Ecto neural progenitor cell (in vitro differentiated cells): ENCODE results near the gene EIF4G1.

Experiments used
- DNase-seq: peaks from one replicate; pipeline ENCODE4 v3.0.0-alpha.2; 2018; ENCODE audit warnings: low spot score

The EIF4G1 gene

DNA sequence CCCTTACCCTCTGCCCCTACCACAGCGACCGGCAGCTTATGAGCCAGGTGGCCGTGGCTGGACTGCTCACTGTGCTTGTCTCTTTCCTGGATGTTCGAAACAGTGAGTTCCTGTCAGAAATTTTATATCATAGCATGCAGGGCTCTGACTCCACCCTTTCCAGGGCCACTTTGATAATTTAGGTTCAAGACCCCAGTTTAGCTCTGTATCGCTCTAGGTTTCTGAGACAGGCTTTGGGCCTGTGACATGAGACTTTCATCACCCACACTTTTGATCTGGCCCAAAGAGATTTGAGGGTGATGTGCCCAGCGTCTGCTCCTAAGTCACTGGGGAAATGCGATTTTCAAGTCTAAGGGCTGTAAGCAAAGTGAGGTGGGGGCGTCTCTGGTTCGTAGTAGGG is 6.5 kb upstream of the EIF4G1 start:
- no peak for DNase-seq

DNA sequence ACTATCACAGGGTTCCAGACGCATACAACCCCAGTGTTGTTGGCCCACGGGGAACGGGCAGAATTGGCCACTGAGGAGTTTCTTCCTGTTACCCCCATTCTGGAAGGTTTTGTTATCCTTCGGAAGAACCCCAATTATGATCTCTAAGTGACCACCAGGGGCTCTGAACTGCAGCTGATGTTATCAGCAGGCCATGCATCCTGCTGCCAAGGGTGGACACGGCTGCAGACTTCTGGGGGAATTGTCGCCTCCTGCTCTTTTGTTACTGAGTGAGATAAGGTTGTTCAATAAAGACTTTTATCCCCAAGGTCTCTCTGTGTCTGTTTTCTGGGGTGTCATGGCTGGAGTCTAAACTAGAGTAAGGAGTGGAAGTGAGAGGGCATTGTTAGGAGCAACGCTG is 5.7 kb upstream of the EIF4G1 start:
- no peak for DNase-seq

DNA sequence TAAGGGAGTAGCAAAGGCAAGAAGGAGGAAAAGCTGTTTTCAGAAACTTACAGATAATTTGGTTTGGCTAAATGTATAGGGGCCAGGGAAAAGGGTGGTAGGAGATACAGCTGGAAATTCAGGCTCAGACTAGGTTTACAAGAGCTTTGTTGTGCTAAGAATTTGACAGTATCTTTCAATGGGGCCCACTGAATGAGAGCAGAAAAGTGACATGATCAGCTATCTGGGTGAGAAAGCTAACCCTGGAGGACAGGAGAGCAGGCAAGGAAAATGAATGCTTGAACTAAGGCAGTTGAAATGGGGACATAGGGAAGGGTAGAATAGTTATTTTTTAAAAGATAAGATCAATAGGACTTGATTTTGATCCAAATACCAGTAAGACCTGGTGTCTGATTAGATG is 2.8 kb upstream of the EIF4G1 start:
- DNase-seq = no peak

DNA sequence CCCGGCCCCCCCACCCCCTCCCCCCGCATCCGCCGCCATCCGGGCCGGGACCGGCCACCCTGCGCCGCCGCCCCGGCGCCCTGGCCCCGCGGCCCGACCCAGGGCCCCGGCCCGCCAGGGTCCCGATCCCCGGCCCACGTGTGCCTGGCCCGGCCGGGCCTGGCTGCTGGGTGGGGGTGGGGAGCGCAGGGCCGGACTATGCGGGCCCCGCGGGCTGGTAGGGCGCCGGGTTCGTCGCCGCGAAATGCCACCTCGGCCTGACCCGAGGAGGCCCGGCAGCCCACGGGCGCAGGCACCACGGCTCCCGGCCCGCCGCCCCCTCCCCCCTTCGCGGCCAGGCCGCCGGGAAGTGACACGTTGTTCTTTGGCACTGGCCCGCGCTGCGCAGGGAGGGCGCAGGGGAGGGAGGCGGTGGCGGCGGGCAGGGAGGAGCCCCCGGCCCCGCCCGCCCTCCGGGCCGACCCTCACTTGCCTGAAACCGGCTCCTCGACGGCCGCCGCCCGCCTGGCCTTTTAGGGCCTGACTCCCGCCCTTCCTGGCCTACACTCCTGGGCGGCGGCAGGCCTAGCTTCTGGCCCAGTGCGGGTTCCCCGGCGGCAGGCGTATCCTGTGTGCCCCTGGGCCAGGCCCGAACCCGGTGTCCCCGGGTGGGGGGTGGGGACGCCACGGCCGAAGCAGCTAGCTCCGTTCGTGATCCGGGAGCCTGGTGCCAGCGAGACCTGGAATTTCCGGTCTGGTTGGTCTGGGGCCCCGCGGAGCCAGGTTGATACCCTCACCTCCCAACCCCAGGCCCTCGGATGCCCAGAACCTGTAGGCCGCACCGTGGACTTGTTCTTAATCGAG is 515 bp downstream of the EIF4G1 start:
- DNase-seq = peak; percentile 78

DNA sequence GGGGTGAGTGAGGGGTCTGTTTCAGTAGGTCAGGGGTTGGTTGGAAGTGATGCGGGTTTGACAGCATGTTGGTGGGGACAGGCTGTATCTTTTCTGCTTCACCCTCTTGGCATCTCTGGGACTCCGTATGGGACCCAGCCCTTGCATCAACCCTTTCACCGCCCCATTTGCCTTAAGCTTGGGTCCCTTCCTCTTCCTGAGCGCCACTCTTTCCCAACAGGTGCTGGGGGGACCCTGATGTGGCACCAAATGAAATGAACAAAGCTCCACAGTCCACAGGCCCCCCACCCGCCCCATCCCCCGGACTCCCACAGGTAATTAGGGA is 1.1 kb downstream of the EIF4G1 start:
- DNase-seq = no peak

- DNase-seq = no peak
Observed at GRCh38 chr3:184315871-184316661, 1.7 kb downstream of the EIF4G1 start.

DNA sequence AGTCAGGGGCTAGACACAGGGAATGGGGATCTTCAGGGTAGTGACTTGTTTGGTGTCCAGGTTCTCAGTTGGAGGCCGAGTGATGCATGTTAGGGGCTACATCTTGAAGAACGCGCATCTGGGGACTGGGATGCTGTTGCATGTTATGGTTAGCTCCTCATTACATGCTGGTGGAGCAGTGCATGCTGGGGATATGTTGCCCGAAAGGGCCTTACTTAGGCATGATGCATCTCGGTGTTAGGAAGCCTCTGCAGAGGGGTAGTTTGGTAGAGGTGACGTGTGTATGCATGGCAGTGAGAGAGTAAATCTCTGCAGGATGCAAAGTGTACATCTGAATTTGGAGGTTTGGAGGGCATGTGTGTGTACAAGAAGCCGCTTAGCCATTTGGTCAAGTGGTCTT is 2.4 kb downstream of the EIF4G1 start:
- DNase-seq = no peak

GRCh38 chr3:184317201-184317600 is 2.8 kb downstream of the EIF4G1 start:
- no peak for DNase-seq

DNA sequence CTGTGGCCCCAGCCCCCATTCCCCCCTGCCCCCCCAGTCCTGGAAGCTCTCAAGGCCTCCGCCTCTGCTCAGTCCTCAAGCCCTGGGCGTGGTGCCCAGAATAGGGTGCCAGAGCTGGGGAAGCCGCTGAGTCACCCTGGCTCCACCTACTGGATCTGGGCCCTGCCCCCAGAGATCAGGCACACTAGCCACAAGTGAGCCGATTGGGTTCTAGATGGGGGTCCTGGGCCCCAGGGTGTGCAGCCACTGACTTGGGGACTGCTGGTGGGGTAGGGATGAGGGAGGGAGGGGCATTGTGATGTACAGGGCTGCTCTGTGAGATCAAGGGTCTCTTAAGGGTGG is 5.7 kb downstream of the EIF4G1 start:
- DNase-seq = no peak

GRCh38 chr3:184321666-184322065 is 7.3 kb downstream of the EIF4G1 start:
- DNase-seq = no peak

GRCh38 chr3:184322731-184323487 is 8.5 kb downstream of the EIF4G1 start:
- DNase-seq = no peak

DNA sequence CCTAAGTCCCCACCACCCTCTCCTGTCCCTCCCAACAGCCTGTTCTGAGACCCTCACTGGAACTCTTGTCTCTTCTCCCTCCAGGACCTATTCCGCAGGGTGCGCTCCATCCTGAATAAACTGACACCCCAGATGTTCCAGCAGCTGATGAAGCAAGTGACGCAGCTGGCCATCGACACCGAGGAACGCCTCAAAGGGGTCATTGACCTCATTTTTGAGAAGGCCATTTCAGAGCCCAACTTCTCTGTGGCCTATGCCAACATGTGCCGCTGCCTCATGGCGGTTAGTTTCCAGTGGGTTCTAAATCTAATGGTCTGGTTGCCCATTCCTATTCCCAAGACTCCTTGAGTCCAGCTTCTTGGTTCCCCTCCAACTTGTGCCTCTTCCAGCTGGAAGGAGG is 9.3 kb downstream of the EIF4G1 start:
- DNase-seq = no peak

- DNase-seq = no peak
Observed at GRCh38 chr3:184325269-184325668, 10.9 kb downstream of the EIF4G1 start.

DNA sequence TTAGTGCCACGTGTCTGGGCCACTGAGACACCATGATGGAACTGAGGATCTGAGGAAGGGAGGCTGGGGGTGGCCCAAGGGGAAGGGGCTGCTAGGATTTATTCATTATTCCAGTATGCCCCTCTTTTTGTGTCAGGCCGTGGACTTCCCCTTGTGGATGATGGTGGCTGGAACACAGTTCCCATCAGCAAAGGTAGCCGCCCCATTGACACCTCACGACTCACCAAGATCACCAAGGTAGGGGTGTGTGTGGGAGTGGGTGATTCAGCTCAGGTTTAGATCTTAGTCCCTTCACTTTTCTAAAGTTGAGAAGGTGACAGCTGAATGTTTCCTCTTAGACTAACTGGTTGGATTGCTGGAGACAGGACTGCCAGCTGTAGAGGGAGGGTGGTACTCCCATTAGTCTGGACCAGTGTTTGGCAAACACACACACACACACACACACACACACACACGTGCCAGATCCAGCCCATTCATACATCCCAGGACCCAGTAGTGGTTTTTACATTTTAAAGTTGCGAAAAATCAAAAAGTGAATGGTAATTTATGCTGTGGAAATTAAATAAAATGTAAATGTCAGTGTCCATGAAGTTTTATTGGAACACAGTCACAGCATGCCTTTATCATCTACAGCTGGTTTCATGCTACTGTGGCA is 11.4 kb downstream of the EIF4G1 start:
- DNase-seq = no peak

- DNase-seq = no peak
Observed at GRCh38 chr3:184327171-184327570, 12.8 kb downstream of the EIF4G1 start.

- DNase-seq = no peak
Observed at GRCh38 chr3:184328516-184328915, 14.1 kb downstream of the EIF4G1 start.

DNA sequence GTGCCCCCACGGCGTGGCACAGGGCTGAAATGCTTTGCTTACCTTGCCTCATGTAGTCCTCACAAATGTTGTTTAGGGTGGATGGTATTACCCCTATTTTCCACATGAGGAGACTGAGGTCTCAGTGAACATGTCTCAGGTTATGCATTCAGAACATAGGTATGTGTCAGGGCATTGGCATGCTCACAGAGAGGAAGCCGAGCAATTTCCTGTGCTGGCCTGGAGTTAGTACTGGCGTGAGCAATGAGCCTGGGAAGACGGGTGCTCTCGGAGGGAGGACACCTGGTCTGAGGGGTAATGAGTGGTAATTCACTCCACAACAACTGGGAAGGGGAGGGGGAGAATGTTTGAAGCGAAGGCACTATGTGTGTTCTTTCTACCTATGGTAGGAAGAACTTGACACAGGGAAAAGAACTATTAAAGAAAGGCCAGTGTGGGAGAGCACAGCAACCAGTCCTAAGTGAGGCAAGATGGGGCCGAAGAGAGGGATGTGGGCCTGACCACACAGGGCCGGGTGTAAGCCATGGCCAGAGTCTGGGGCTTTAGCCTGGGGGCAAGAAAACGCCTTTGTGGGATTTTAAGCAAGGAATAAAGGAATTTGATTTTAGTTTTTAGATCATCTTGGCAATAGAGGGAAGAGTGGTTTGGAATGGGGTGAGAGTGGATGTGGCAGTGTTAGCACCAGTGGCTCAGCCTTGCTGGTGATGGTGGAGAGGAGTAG is 18.1 kb downstream of the EIF4G1 start:
- DNase-seq = no peak

DNA sequence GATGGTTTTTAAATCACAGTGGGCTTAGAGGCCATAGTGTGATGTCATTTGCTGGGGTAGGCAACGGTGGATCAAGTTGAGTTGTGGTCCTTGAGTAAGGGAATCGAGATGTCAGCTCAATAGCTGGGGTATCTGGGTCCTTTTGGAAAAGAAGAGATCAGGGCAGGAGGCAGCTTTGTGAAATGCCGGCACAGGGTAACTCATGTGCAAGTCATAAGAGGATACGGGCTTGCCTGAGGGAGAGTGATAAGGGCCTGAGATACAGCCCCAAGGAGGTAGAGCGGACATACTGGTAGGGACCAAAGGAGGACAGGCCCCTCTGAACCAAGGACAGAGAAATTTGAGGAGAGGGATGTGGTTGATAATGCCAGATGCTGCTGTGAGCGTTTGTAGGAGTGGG is 18.8 kb downstream of the EIF4G1 start:
- DNase-seq = no peak

- no peak for DNase-seq
Observed at GRCh38 chr3:184333700-184334099, 19.3 kb downstream of the EIF4G1 start.

GRCh38 chr3:184334470-184335158 is 20.2 kb downstream of the EIF4G1 start:
- DNase-seq = no peak

- no peak for DNase-seq
Observed at GRCh38 chr3:184335291-184335660, 20.9 kb downstream of the EIF4G1 start.
